H1 (cell line): ENCODE measurements around the gene F2.

Experiments
- CBX5 ChIP-seq: fragments of 300-800, 300-1000 bp; sonication (generic); IDR thresholded peaks from 2 replicates; pipeline ENCODE4 v1.7.1; 2016; ENCODE audit warnings: antibody characterized with exemption, low read length, low read depth
- CREB1 ChIP-seq: IDR thresholded peaks from 2 replicates; pipeline ENCODE4 v1.6.1; 2012; ENCODE audit warnings: inconsistent platforms
- EP300 ChIP-seq, 2 experiments: IDR thresholded peaks; 1 replicate in 1 of 2; 2 replicates in 1 of 2; pipeline ENCODE4 v1.6.1; 2011 to 2012; ENCODE audit warnings: low read depth in 2 of 2, low read length in 2 of 2, mild to moderate bottlenecking in 2 of 2, borderline replicate concordance in 1 of 2, inconsistent platforms in 1 of 2, moderate library complexity in 1 of 2
- POLR2A ChIP-seq, 2 experiments: IDR thresholded peaks; 1 replicate in 1 of 2; 2 replicates in 1 of 2; pipeline ENCODE4 v1.6.1; 2011; ENCODE audit warnings: low read depth in 2 of 2, low read length in 2 of 2, mild to moderate bottlenecking in 2 of 2; ENCODE audit errors: control extremely low read depth in 1 of 2
- POLR2AphosphoS5 ChIP-seq: IDR thresholded peaks from 2 replicates; pipeline ENCODE4 v1.6.1; 2011; ENCODE audit warnings: low read depth, low read length
- RNF2 ChIP-seq: fragments of 200-900, 300-1000 bp; sonication (generic); IDR thresholded peaks from 2 replicates; pipeline ENCODE4 v1.7.1; 2016; ENCODE audit warnings: borderline replicate concordance, low read depth, mild to moderate bottlenecking, antibody characterized with exemption, low read length; ENCODE audit not compliant: poor library complexity, severe bottlenecking; ENCODE audit errors: missing control alignments
- SIX5 ChIP-seq: IDR thresholded peaks from 2 replicates; pipeline ENCODE4 v1.6.1; 2011; ENCODE audit warnings: mild to moderate bottlenecking, low read depth, low read length
- SP1 ChIP-seq: IDR thresholded peaks from 2 replicates; pipeline ENCODE4 v1.6.1; 2011; ENCODE audit warnings: low read depth, low read length
- TAF1 ChIP-seq: IDR thresholded peaks from 2 replicates; pipeline ENCODE4 v1.6.1; 2011; ENCODE audit warnings: mild to moderate bottlenecking, low read depth, low read length
- TAF7 ChIP-seq: optimal IDR thresholded peaks from 2 replicates; pipeline ENCODE3; 2011; ENCODE audit warnings: low read depth, mild to moderate bottlenecking, inconsistent platforms, low read length, moderate library complexity, borderline replicate concordance
- TCF12 ChIP-seq: IDR thresholded peaks from 2 replicates; pipeline ENCODE4 v1.6.1; 2011; ENCODE audit warnings: low read depth, mild to moderate bottlenecking, low read length
- TF ChIP-seq, protein P1 (sequence below), 3 experiments: IDR thresholded peaks; 1 replicate in 2 of 3; 2 replicates in 1 of 3; pipeline versions ENCODE4 v1.5.1 to v1.6.1; 2011; ENCODE audit warnings: low read length in 3 of 3, mild to moderate bottlenecking in 3 of 3, inconsistent platforms in 2 of 3, low read depth in 1 of 3, moderate library complexity in 1 of 3; ENCODE audit not compliant: insufficient read depth in 1 of 3; ENCODE audit errors: control extremely low read depth in 1 of 3
- TF ChIP-seq, protein P2 (sequence below): IDR thresholded peaks from 2 replicates; pipeline ENCODE4 v1.6.1; 2012; ENCODE audit warnings: inconsistent platforms
- TF ChIP-seq, protein P3 (sequence below): IDR thresholded peaks from 2 replicates; pipeline ENCODE4 v1.6.1; 2012; ENCODE audit warnings: low read length, inconsistent platforms

DNA sequence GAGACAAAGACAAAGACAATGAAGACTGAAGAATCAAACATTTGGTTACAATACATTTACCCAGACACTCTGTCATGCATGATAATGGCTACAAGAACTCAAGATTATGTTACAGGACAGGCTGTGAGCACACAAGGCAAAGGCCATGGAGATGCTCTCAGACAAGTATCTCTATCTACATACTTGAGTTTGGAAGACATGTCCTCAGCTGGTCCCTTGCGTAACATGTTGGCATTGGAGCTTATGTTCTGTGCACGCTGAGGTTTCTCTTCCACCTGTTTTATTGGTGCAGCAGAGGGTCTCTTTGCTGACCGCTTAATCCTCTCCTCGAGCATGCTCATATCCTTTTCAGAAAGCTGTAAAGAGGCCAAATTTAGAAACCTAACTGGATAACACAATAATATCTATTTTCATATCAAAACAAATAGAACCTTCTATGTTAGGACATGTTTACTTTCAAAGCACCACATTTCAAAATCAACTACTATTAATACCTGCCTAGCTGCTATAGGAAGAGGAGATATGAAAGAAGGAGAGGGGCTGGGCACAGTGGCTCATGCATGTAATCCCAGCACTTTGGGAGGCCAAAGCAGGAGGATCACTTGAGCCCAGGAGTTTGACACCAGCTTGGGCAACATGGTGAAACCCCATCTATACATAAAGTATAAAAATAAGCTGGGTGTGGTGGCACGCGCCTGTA lies 41.6 kb downstream of the F2 start:
- no peak for TF ChIP-seq EP300 (IDR thresholded peaks at IDR 0.05; ENCODE audit: borderline replicate concordance in 1 of 2, low read depth in 2 of 2, low read length in 2 of 2)
- TF ChIP-seq POLR2AphosphoS5: no peak
- TF ChIP-seq, protein P1, sequence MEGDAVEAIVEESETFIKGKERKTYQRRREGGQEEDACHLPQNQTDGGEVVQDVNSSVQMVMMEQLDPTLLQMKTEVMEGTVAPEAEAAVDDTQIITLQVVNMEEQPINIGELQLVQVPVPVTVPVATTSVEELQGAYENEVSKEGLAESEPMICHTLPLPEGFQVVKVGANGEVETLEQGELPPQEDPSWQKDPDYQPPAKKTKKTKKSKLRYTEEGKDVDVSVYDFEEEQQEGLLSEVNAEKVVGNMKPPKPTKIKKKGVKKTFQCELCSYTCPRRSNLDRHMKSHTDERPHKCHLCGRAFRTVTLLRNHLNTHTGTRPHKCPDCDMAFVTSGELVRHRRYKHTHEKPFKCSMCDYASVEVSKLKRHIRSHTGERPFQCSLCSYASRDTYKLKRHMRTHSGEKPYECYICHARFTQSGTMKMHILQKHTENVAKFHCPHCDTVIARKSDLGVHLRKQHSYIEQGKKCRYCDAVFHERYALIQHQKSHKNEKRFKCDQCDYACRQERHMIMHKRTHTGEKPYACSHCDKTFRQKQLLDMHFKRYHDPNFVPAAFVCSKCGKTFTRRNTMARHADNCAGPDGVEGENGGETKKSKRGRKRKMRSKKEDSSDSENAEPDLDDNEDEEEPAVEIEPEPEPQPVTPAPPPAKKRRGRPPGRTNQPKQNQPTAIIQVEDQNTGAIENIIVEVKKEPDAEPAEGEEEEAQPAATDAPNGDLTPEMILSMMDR (IDR thresholded peaks at IDR 0.05; ENCODE audit: control extremely low read depth in 1 of 3, insufficient read depth in 1 of 3, low read depth in 1 of 3, low read length in 3 of 3): no peak
- no peak for TF ChIP-seq POLR2A (IDR thresholded peaks at IDR 0.05; ENCODE audit: control extremely low read depth in 1 of 2, low read depth in 2 of 2, low read length in 2 of 2)
- TF ChIP-seq, protein P2, sequence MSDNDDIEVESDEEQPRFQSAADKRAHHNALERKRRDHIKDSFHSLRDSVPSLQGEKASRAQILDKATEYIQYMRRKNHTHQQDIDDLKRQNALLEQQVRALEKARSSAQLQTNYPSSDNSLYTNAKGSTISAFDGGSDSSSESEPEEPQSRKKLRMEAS: no peak
- no peak for TF ChIP-seq TAF1
- no peak for TF ChIP-seq SP1
- TF ChIP-seq RNF2: no peak
- no peak for TF ChIP-seq TCF12
- no peak for TF ChIP-seq CBX5
- TF ChIP-seq, protein P3, sequence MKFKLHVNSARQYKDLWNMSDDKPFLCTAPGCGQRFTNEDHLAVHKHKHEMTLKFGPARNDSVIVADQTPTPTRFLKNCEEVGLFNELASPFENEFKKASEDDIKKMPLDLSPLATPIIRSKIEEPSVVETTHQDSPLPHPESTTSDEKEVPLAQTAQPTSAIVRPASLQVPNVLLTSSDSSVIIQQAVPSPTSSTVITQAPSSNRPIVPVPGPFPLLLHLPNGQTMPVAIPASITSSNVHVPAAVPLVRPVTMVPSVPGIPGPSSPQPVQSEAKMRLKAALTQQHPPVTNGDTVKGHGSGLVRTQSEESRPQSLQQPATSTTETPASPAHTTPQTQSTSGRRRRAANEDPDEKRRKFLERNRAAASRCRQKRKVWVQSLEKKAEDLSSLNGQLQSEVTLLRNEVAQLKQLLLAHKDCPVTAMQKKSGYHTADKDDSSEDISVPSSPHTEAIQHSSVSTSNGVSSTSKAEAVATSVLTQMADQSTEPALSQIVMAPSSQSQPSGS: no peak
- TF ChIP-seq TAF7: no peak
- no peak for TF ChIP-seq SIX5
- TF ChIP-seq CREB1: no peak
